HCT116 (cell line): ENCODE results near the gene RPS29. TPM values are rescaled to one million over a fixed set of nuclear protein-coding genes. Genes with fewer than 3 reads are reported as not detected.

Source experiments
- ATAC-seq: fragments of 200-7000 bp; cut with Tn5 transposase; 2 replicates; pipeline ENCODE4 v1.9.1; 2020; ENCODE audit warnings: mild to moderate bottlenecking, moderate library complexity
- BruUV-seq: library from RNA; stranded (reverse); fragments of 400-500 nt; replicated peaks from 2 replicates; lab custom pipeline; 2021; lab: Mats Ljungman, UMichigan
- CTCF ChIA-PET: fragments of 300-600 bp; sonication (Branson Sonifier 250); formaldehyde crosslinking; loops from one replicate; lab custom pipeline; 2021; ENCODE audit warnings: antibody characterized with exemption; lab: Charles Lee
- POLR2A ChIA-PET: fragments of 300-600, 350-600 bp; sonication (Branson Sonifier 250); formaldehyde crosslinking; loops from one replicate; lab custom pipeline; 2021; ENCODE audit warnings: antibody characterized with exemption; lab: Charles Lee
- RAD21 ChIA-PET, 2 experiments: fragments of 300-600 bp; sonication (Branson Sonifier 250); formaldehyde crosslinking; loops; one replicate each; lab custom pipeline; 2023; ENCODE audit warnings: low total read pairs in 2 of 2; ENCODE audit not compliant: uncharacterized antibody in 2 of 2, unreplicated experiment in 2 of 2, low non-redundant PET in 1 of 2; lab: Charles Lee
- DNase-seq: peaks from one replicate; pipeline ENCODE4 v3.0.0-alpha.2; 2010; ENCODE audit warnings: low read depth, low spot score
- H2AFZ ChIP-seq: fragments of 200-600 bp; shearing (Covaris generic), sonication (generic); 2 replicates; pipeline ENCODE4 v1.6.1; 2017; ENCODE audit warnings: low read depth, mixed run types, mixed read lengths, antibody characterized with exemption, low read length; ENCODE audit not compliant: poor library complexity, severe bottlenecking
- H3K27ac ChIP-seq: 2 replicates; pipeline ENCODE4 v1.5.1; 2012; ENCODE audit warnings: low read depth, low read length
- H3K27me3 ChIP-seq: fragments of 200-600 bp; sonication (generic); 2 replicates; pipeline ENCODE4 v1.6.1; 2016; ENCODE audit warnings: mixed run types, low read length, mixed read lengths; ENCODE audit not compliant: insufficient read depth
- H3K36me3 ChIP-seq, 2 experiments: fragments of 200-500 bp in 1 of 2; fragments of 200-600 bp in 1 of 2; sonication (Bioruptor generic) in 1 of 2; sonication (generic) in 1 of 2; 2 replicates each; pipeline versions ENCODE4 v1.5.1 to v1.6.1; 2014 to 2016; ENCODE audit warnings: low read length in 2 of 2, inconsistent platforms in 1 of 2, mixed read lengths in 1 of 2, mixed run types in 1 of 2; ENCODE audit not compliant: insufficient read depth in 2 of 2, control insufficient read depth in 1 of 2
- H3K4me1 ChIP-seq, 2 experiments: fragments of 200-600 bp in 1 of 2; sonication (generic) in 1 of 2; 2 replicates each; pipeline versions ENCODE4 v1.5.1 to v1.6.1; 2012 to 2017; ENCODE audit warnings: low read length in 2 of 2, inconsistent platforms in 1 of 2, mild to moderate bottlenecking in 1 of 2, mixed read lengths in 1 of 2, mixed run types in 1 of 2, moderate library complexity in 1 of 2; ENCODE audit not compliant: insufficient read depth in 2 of 2, control insufficient read depth in 1 of 2
- H3K4me2 ChIP-seq: fragments of 200-600 bp; sonication (generic); 2 replicates; pipeline ENCODE4 v1.6.1; 2017; ENCODE audit warnings: mixed run types, low read length, mixed read lengths
- H3K4me3 ChIP-seq, 2 experiments: fragments of 200-600 bp in 1 of 2; sonication (generic) in 1 of 2; replicated peaks in 1 of 2; 2 replicates each; pipeline ENCODE4 v1.5.1; 2011 to 2016; ENCODE audit warnings: low read length in 2 of 2, control low read depth in 1 of 2, low read depth in 1 of 2, mild to moderate bottlenecking in 1 of 2, mixed read lengths in 1 of 2, mixed run types in 1 of 2
- H3K79me2 ChIP-seq: fragments of 200-600 bp; sonication (generic); 2 replicates; pipeline ENCODE4 v1.6.1; 2017; ENCODE audit warnings: mild to moderate bottlenecking, mixed run types, low read length, moderate library complexity, mixed read lengths; ENCODE audit not compliant: insufficient read depth
- H3K9ac ChIP-seq: fragments of 200-600 bp; sonication (generic); 2 replicates; pipeline ENCODE4 v1.6.1; 2016; ENCODE audit warnings: low read length, mixed read lengths
- H3K9me2 ChIP-seq: fragments of 200-600 bp; sonication (generic), shearing (Covaris generic); 2 replicates; pipeline ENCODE4 v1.6.1; 2017; ENCODE audit warnings: mixed run types, mild to moderate bottlenecking, moderate library complexity; ENCODE audit not compliant: insufficient read depth
- H3K9me3 ChIP-seq, 2 experiments: fragments of 200-500 bp in 1 of 2; fragments of 200-600 bp in 1 of 2; sonication (Bioruptor generic) in 1 of 2; sonication (generic) in 1 of 2; 2 replicates each; pipeline ENCODE4 v1.6.1; 2014 to 2017; ENCODE audit warnings: low read length in 2 of 2, mixed read lengths in 2 of 2, inconsistent platforms in 1 of 2, low read depth in 1 of 2, mild to moderate bottlenecking in 1 of 2, mixed run types in 1 of 2, moderate library complexity in 1 of 2; ENCODE audit not compliant: control insufficient read depth in 1 of 2, insufficient read depth in 1 of 2
- H4K20me1 ChIP-seq: fragments of 200-600 bp; sonication (generic), shearing (Covaris generic); 2 replicates; pipeline ENCODE4 v1.6.1; 2017; ENCODE audit warnings: mixed run types, mild to moderate bottlenecking, moderate library complexity; ENCODE audit not compliant: insufficient read depth
- EGR1 ChIP-seq: IDR thresholded peaks from 2 replicates; pipeline ENCODE4 v1.6.1; 2012; ENCODE audit warnings: low read depth
- EZH2 ChIP-seq: fragments of 200-600 bp; sonication (generic); IDR thresholded peaks from 2 replicates; pipeline ENCODE4 v1.6.1; 2017; ENCODE audit warnings: antibody characterized with exemption, mixed run types
- POLR2A ChIP-seq: IDR thresholded peaks from 2 replicates; pipeline ENCODE4 v1.7.0; 2011; ENCODE audit warnings: borderline replicate concordance; ENCODE audit not compliant: insufficient read depth, insufficient read length; ENCODE audit errors: extremely low read depth
- RAD21 ChIP-seq: IDR thresholded peaks from 2 replicates; pipeline ENCODE4 v1.6.1; 2012; ENCODE audit warnings: low read depth, mild to moderate bottlenecking
- SIN3A ChIP-seq: IDR thresholded peaks from 2 replicates; pipeline ENCODE4 v1.6.1; 2012; ENCODE audit warnings: low read depth
- ZNF274 ChIP-seq: fragments of 200-500 bp; sonication (Bioruptor generic); IDR thresholded peaks from 2 replicates; pipeline ENCODE4 v1.6.1; 2014; ENCODE audit warnings: mild to moderate bottlenecking, low read depth, low read length, inconsistent platforms
- intact Hi-C: fragments of 100-400 bp; cut with micrococcal nuclease; formaldehyde crosslinking; loops from 2 replicates; pipeline ENCODE4 v1.10.0; 2022
- total RNA-seq: library from RNA; stranded (reverse); gene quantifications from one replicate; pipeline ENCODE4 v1.2.1, GENCODE V29; 2021; ENCODE audit not compliant: unreplicated experiment
- TF ChIP-seq, protein P1 (sequence below): IDR thresholded peaks from 2 replicates; pipeline ENCODE4 v1.6.1; 2012
- TF ChIP-seq, protein P2 (sequence below): IDR thresholded peaks from 2 replicates; pipeline ENCODE4 v1.6.1; 2011; ENCODE audit warnings: mild to moderate bottlenecking, low read length, moderate library complexity; ENCODE audit not compliant: insufficient replicate concordance; ENCODE audit errors: extremely low read depth
- TF ChIP-seq, protein P3 (sequence below): IDR thresholded peaks from 2 replicates; pipeline ENCODE4 v1.6.1; 2012

Gene RPS29
- total RNA-seq, 1 experiment from 2014 or later = 1,825 TPM

DNA sequence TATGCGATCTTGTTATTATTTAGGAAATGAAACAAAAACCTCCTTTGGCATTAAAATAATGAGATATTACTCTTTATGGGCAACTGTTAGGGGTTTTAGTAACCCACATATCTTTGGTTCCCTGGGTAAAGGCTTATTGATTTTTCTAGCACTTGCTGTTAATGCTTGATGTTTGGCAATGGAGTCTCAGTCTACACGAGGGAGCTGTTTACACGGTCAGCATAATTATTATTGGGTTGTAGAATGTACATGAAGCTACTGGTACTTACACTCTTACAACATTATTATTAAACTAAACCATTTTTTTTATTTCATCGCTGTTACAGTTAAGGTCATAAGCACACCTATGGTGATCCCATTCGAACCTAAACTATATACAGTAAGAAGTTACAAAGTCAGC, 12.1 kb downstream of the RPS29 start:
- H2AFZ ChIP-seq = no peak overlapping the region
- ChIA-PET RAD21 (no interaction called here), CTCF (interaction anchor here (1.4 kb wide), 1 partner anchor 112 kb away, joined by 3 read pairs; no protein-coding TSS in a partner anchor), POLR2A (no interaction called here)
- H3K4me3 ChIP-seq = no peak overlapping the region
- no peaks in the 10 kb centered on the region for H3K9me2 ChIP-seq
- TF ChIP-seq, protein P1, sequence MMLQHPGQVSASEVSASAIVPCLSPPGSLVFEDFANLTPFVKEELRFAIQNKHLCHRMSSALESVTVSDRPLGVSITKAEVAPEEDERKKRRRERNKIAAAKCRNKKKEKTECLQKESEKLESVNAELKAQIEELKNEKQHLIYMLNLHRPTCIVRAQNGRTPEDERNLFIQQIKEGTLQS = no peak
- TF ChIP-seq RAD21 = no peak
- TF ChIP-seq SIN3A = no peak
- TF ChIP-seq, protein P2, sequence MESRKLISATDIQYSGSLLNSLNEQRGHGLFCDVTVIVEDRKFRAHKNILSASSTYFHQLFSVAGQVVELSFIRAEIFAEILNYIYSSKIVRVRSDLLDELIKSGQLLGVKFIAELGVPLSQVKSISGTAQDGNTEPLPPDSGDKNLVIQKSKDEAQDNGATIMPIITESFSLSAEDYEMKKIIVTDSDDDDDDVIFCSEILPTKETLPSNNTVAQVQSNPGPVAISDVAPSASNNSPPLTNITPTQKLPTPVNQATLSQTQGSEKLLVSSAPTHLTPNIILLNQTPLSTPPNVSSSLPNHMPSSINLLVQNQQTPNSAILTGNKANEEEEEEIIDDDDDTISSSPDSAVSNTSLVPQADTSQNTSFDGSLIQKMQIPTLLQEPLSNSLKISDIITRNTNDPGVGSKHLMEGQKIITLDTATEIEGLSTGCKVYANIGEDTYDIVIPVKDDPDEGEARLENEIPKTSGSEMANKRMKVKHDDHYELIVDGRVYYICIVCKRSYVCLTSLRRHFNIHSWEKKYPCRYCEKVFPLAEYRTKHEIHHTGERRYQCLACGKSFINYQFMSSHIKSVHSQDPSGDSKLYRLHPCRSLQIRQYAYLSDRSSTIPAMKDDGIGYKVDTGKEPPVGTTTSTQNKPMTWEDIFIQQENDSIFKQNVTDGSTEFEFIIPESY = no peak
- no peak for TF ChIP-seq EZH2
- TF ChIP-seq, protein P3, sequence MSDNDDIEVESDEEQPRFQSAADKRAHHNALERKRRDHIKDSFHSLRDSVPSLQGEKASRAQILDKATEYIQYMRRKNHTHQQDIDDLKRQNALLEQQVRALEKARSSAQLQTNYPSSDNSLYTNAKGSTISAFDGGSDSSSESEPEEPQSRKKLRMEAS = no peak
- no peak for TF ChIP-seq POLR2A
- no peak for TF ChIP-seq ZNF274
- TF ChIP-seq EGR1 = no peak
- H4K20me1 ChIP-seq = no peaks in the 10 kb centered on the region
- intact Hi-C loops = no loop called here
- H3K36me3 ChIP-seq = peaks cover 21 to 40% of the 10 kb centered on the region in 2 experiments
- H3K27me3 ChIP-seq = no peaks in the 10 kb centered on the region
- H3K9ac ChIP-seq = no peak overlapping the region
- no peak overlapping the region for H3K4me2 ChIP-seq
- H3K9me3 ChIP-seq = no peaks in the 10 kb centered on the region
- ATAC-seq = no peak
- H3K27ac ChIP-seq = no peak overlapping the region
- DNase-seq = no peak
- peaks cover 17% of the 10 kb centered on the region for H3K79me2 ChIP-seq
- H3K4me1 ChIP-seq = no peaks in the 10 kb centered on the region
- no TSS peak for BruUV-seq
